ENCODE data around the gene RGS7.

RGS7 gene

GRCh38 chr1:240811256-240811655 lies 545.7 kb downstream of the RGS7 start:
- Histone ChIP-seq H4K8ac (ENCODE audit: low read depth, low read length) (no peak overlapping the region), H3K36me3 (ENCODE audit: control insufficient read depth, insufficient read depth, low read length) (no peaks in the 10 kb centered on the region), H3K4me3 (ENCODE audit: low read length) (no peak overlapping the region), H3K79me1 (ENCODE audit: low read length) (no peaks in the 10 kb centered on the region), H3K4me1 (ENCODE audit: control insufficient read depth, low read depth, low read length) (no peaks in the 10 kb centered on the region), H3K9ac (ENCODE audit: low read length) (no peak overlapping the region), H2AK5ac (ENCODE audit: low read length) (no peak overlapping the region), H3K23ac (ENCODE audit: low read length) (no peak overlapping the region), H3K27ac (ENCODE audit: low read depth, low read length) (no peak overlapping the region), H3K18ac (ENCODE audit: low read length) (no peak overlapping the region), H3K4me2 (ENCODE audit: low read length) (no peak overlapping the region), H4K5ac (ENCODE audit: low read length) (no peak overlapping the region), H2BK15ac (replicated peaks; ENCODE audit: low read depth) (no peak overlapping the region), H3K27me3 (ENCODE audit: insufficient read depth, low read length, poor library complexity) (no peaks in the 10 kb centered on the region), H2BK5ac (ENCODE audit: low read length) (no peak overlapping the region), H3K79me2 (ENCODE audit: control insufficient read depth, insufficient read depth, low read length) (no peaks in the 10 kb centered on the region), H3K4ac (ENCODE audit: low read depth, low read length) (no peak overlapping the region), H3K56ac (ENCODE audit: low read length) (no peak overlapping the region), H2BK120ac (ENCODE audit: low read depth, low read length) (no peak overlapping the region)
- WGBS (ENCODE audit: extremely low coverage, insufficient coverage, low lambda C conversion rate) = no CpG with 5 or more reads among the region's 2 CpGs
- no peak for DNase-seq

- H3K18ac ChIP-seq (ENCODE audit: low read length) = no peak overlapping the region
- H3K36me3 ChIP-seq (ENCODE audit: control insufficient read depth, insufficient read depth, low read length) = no peaks in the 10 kb centered on the region
- no peaks in the 10 kb centered on the region for H3K79me1 ChIP-seq (ENCODE audit: low read length)
- H3K56ac ChIP-seq (ENCODE audit: low read length) = no peak overlapping the region
- no peak for DNase-seq
- H3K79me2 ChIP-seq (ENCODE audit: control insufficient read depth, insufficient read depth, low read length) = no peaks in the 10 kb centered on the region
- H3K4me3 ChIP-seq (ENCODE audit: low read length) = no peak overlapping the region
- no peak overlapping the region for H2BK5ac ChIP-seq (ENCODE audit: low read length)
- no peak overlapping the region for H2BK15ac ChIP-seq (replicated peaks; ENCODE audit: low read depth)
- no peak overlapping the region for H3K9ac ChIP-seq (ENCODE audit: low read length)
- no peak overlapping the region for H4K8ac ChIP-seq (ENCODE audit: low read depth, low read length)
- no peak overlapping the region for H2BK120ac ChIP-seq (ENCODE audit: low read depth, low read length)
- H2AK5ac ChIP-seq (ENCODE audit: low read length) = no peak overlapping the region
- WGBS (ENCODE audit: extremely low coverage, insufficient coverage, low lambda C conversion rate) = no CpG with 5 or more reads among the region's 1 CpG
- no peak overlapping the region for H3K4ac ChIP-seq (ENCODE audit: low read depth, low read length)
- no peak overlapping the region for H3K27ac ChIP-seq (ENCODE audit: low read depth, low read length)
- no peak overlapping the region for H3K4me2 ChIP-seq (ENCODE audit: low read length)
- no peaks in the 10 kb centered on the region for H3K4me1 ChIP-seq (ENCODE audit: control insufficient read depth, low read depth, low read length)
- H4K5ac ChIP-seq (ENCODE audit: low read length) = no peak overlapping the region
- H3K23ac ChIP-seq (ENCODE audit: low read length) = no peak overlapping the region
- no peaks in the 10 kb centered on the region for H3K27me3 ChIP-seq (ENCODE audit: insufficient read depth, low read length, poor library complexity)
Observed at GRCh38 chr1:240808381-240808780, 548.6 kb downstream of the RGS7 start.

GRCh38 chr1:240806200-240806745 lies 550.7 kb downstream of the RGS7 start:
- no peak for DNase-seq

GRCh38 chr1:240804475-240804874 lies 552.5 kb downstream of the RGS7 start:
- H2BK15ac ChIP-seq (replicated peaks; ENCODE audit: low read depth) = no peak overlapping the region
- no CpG with 5 or more reads among the region's 2 CpGs for WGBS (ENCODE audit: extremely low coverage, insufficient coverage, low lambda C conversion rate)
- no peak overlapping the region for H3K23ac ChIP-seq (ENCODE audit: low read length)
- H3K79me2 ChIP-seq (ENCODE audit: control insufficient read depth, insufficient read depth, low read length) = no peaks in the 10 kb centered on the region
- H3K36me3 ChIP-seq (ENCODE audit: control insufficient read depth, insufficient read depth, low read length) = no peaks in the 10 kb centered on the region
- no peak overlapping the region for H4K8ac ChIP-seq (ENCODE audit: low read depth, low read length)
- H3K27me3 ChIP-seq (ENCODE audit: insufficient read depth, low read length, poor library complexity) = no peaks in the 10 kb centered on the region
- H4K5ac ChIP-seq (ENCODE audit: low read length) = no peak overlapping the region
- H3K18ac ChIP-seq (ENCODE audit: low read length) = no peak overlapping the region
- H2AK5ac ChIP-seq (ENCODE audit: low read length) = no peak overlapping the region
- H3K4ac ChIP-seq (ENCODE audit: low read depth, low read length) = no peak overlapping the region
- no peak overlapping the region for H3K56ac ChIP-seq (ENCODE audit: low read length)
- H2BK120ac ChIP-seq (ENCODE audit: low read depth, low read length) = no peak overlapping the region
- no peak overlapping the region for H3K4me3 ChIP-seq (ENCODE audit: low read length)
- no peaks in the 10 kb centered on the region for H3K4me1 ChIP-seq (ENCODE audit: control insufficient read depth, low read depth, low read length)
- DNase-seq = no peak
- no peaks in the 10 kb centered on the region for H3K79me1 ChIP-seq (ENCODE audit: low read length)
- H3K9ac ChIP-seq (ENCODE audit: low read length) = no peak overlapping the region
- H3K27ac ChIP-seq (ENCODE audit: low read depth, low read length) = no peak overlapping the region
- no peak overlapping the region for H3K4me2 ChIP-seq (ENCODE audit: low read length)
- no peak overlapping the region for H2BK5ac ChIP-seq (ENCODE audit: low read length)

More at GRCh38 chr1:240806200-240806745, 550.7 kb downstream of the RGS7 start:
- Histone ChIP-seq H3K27ac (ENCODE audit: low read depth, low read length) (no peak overlapping the region), H3K56ac (ENCODE audit: low read length) (no peak overlapping the region), H3K4me3 (ENCODE audit: low read length) (no peak overlapping the region), H4K5ac (ENCODE audit: low read length) (no peak overlapping the region), H3K23ac (ENCODE audit: low read length) (no peak overlapping the region), H3K4me2 (ENCODE audit: low read length) (no peak overlapping the region), H3K4ac (ENCODE audit: low read depth, low read length) (no peak overlapping the region), H2AK5ac (ENCODE audit: low read length) (no peak overlapping the region), H3K18ac (ENCODE audit: low read length) (no peak overlapping the region), H2BK5ac (ENCODE audit: low read length) (no peak overlapping the region), H2BK120ac (ENCODE audit: low read depth, low read length) (no peak overlapping the region), H3K27me3 (ENCODE audit: insufficient read depth, low read length, poor library complexity) (no peaks in the 10 kb centered on the region), H3K9ac (ENCODE audit: low read length) (no peak overlapping the region), H3K79me2 (ENCODE audit: control insufficient read depth, insufficient read depth, low read length) (no peaks in the 10 kb centered on the region), H2BK15ac (replicated peaks; ENCODE audit: low read depth) (no peak overlapping the region), H3K36me3 (ENCODE audit: control insufficient read depth, insufficient read depth, low read length) (no peaks in the 10 kb centered on the region), H3K79me1 (ENCODE audit: low read length) (no peaks in the 10 kb centered on the region), H3K4me1 (ENCODE audit: control insufficient read depth, low read depth, low read length) (no peaks in the 10 kb centered on the region), H4K8ac (ENCODE audit: low read depth, low read length) (no peak overlapping the region)
- no CpG with 5 or more reads among the region's 5 CpGs for WGBS (ENCODE audit: extremely low coverage, insufficient coverage, low lambda C conversion rate)

- Histone ChIP-seq H2BK120ac (ENCODE audit: low read depth, low read length) (no peak overlapping the region), H4K5ac (ENCODE audit: low read length) (no peak overlapping the region), H3K4me2 (ENCODE audit: low read length) (no peak overlapping the region), H3K9ac (ENCODE audit: low read length) (no peak overlapping the region), H3K56ac (ENCODE audit: low read length) (no peak overlapping the region), H2BK15ac (replicated peaks; ENCODE audit: low read depth) (no peak overlapping the region), H3K18ac (ENCODE audit: low read length) (no peak overlapping the region), H3K79me1 (ENCODE audit: low read length) (no peaks in the 10 kb centered on the region), H3K79me2 (ENCODE audit: control insufficient read depth, insufficient read depth, low read length) (no peaks in the 10 kb centered on the region), H4K8ac (ENCODE audit: low read depth, low read length) (no peak overlapping the region), H2AK5ac (ENCODE audit: low read length) (no peak overlapping the region), H3K4ac (ENCODE audit: low read depth, low read length) (no peak overlapping the region), H3K4me3 (ENCODE audit: low read length) (no peak overlapping the region), H2BK5ac (ENCODE audit: low read length) (no peak overlapping the region), H3K36me3 (ENCODE audit: control insufficient read depth, insufficient read depth, low read length) (no peaks in the 10 kb centered on the region), H3K4me1 (ENCODE audit: control insufficient read depth, low read depth, low read length) (no peaks in the 10 kb centered on the region), H3K23ac (ENCODE audit: low read length) (no peak overlapping the region), H3K27ac (ENCODE audit: low read depth, low read length) (no peak overlapping the region), H3K27me3 (ENCODE audit: insufficient read depth, low read length, poor library complexity) (no peaks in the 10 kb centered on the region)
- DNase-seq = no peak
Observed at GRCh38 chr1:240803151-240803550, 553.9 kb downstream of the RGS7 start.

- Histone ChIP-seq H2BK5ac (ENCODE audit: low read length) (no peak overlapping the region), H3K79me1 (ENCODE audit: low read length) (no peaks in the 10 kb centered on the region), H3K27ac (ENCODE audit: low read depth, low read length) (no peak overlapping the region), H4K5ac (ENCODE audit: low read length) (no peak overlapping the region), H3K36me3 (ENCODE audit: control insufficient read depth, insufficient read depth, low read length) (no peaks in the 10 kb centered on the region), H3K23ac (ENCODE audit: low read length) (no peak overlapping the region), H3K4ac (ENCODE audit: low read depth, low read length) (no peak overlapping the region), H2AK5ac (ENCODE audit: low read length) (no peak overlapping the region), H3K9ac (ENCODE audit: low read length) (no peak overlapping the region), H3K27me3 (ENCODE audit: insufficient read depth, low read length, poor library complexity) (no peaks in the 10 kb centered on the region), H2BK15ac (replicated peaks; ENCODE audit: low read depth) (no peak overlapping the region), H3K4me1 (ENCODE audit: control insufficient read depth, low read depth, low read length) (no peaks in the 10 kb centered on the region), H3K18ac (ENCODE audit: low read length) (no peak overlapping the region), H2BK120ac (ENCODE audit: low read depth, low read length) (no peak overlapping the region), H3K79me2 (ENCODE audit: control insufficient read depth, insufficient read depth, low read length) (no peaks in the 10 kb centered on the region), H4K8ac (ENCODE audit: low read depth, low read length) (no peak overlapping the region), H3K4me2 (ENCODE audit: low read length) (no peak overlapping the region), H3K56ac (ENCODE audit: low read length) (no peak overlapping the region), H3K4me3 (ENCODE audit: low read length) (no peak overlapping the region)
- DNase-seq = no peak
- WGBS (ENCODE audit: extremely low coverage, insufficient coverage, low lambda C conversion rate) = no CpG with 5 or more reads among the region's 2 CpGs
Observed at GRCh38 chr1:240802271-240802670, 554.7 kb downstream of the RGS7 start.
